Caco-2 (cell line): ENCODE data around the gene LYST. TPM values are rescaled to one million over a fixed set of nuclear protein-coding genes. Genes with fewer than 3 reads are reported as not detected.

Experiments
- BruUV-seq: library from RNA; stranded (reverse); fragments of 400-500 nt; replicated peaks from 2 replicates; lab custom pipeline; 2021; lab: Mats Ljungman, UMichigan
- CTCF ChIA-PET: fragments of 300-600 bp; sonication (Branson Sonifier 250); formaldehyde crosslinking; loops from one replicate; lab custom pipeline; 2022; ENCODE audit warnings: antibody characterized with exemption; lab: Charles Lee
- POLR2A ChIA-PET: fragments of 300-600 bp; sonication (Branson Sonifier 250); formaldehyde crosslinking; loops from one replicate; lab custom pipeline; 2022; ENCODE audit warnings: antibody characterized with exemption; lab: Charles Lee
- DNase-seq, 2 experiments: peaks; one replicate each; pipeline versions ENCODE4 v3.0.0 to v3.0.0-alpha.2; 2020 to 2022
- H3K27me3 ChIP-seq: replicated peaks from 2 replicates; pipeline ENCODE4 v1.6.0; 2011; ENCODE audit warnings: low read length; ENCODE audit not compliant: control insufficient read depth, insufficient read depth
- H3K36me3 ChIP-seq: 2 replicates; pipeline ENCODE4 v1.5.1; 2011; ENCODE audit warnings: low read length; ENCODE audit not compliant: control insufficient read depth, insufficient read depth
- H3K4me1 ChIP-seq: fragments of 250-450 bp; sonication (Bioruptor Pico); 2 replicates; pipeline ENCODE4 v1.5.1; 2020; ENCODE audit warnings: mild to moderate bottlenecking
- H3K4me3 ChIP-seq: 2 replicates; pipeline ENCODE4 v1.5.1; 2011; ENCODE audit warnings: low read depth, mild to moderate bottlenecking, control low read depth, low read length
- H3K9me3 ChIP-seq: fragments of 250-450 bp; sonication (Bioruptor Pico); 2 replicates; pipeline ENCODE4 v1.5.1; 2020; ENCODE audit warnings: mild to moderate bottlenecking, moderate library complexity
- H3K27ac Mint-ChIP-seq: one replicate; pipeline ENCODE4 v1.8.0; 2022; ENCODE audit warnings: mixed read lengths; ENCODE audit not compliant: unreplicated experiment
- H3K27me3 Mint-ChIP-seq: one replicate; pipeline ENCODE4 v1.8.0; 2022; ENCODE audit warnings: mixed read lengths; ENCODE audit not compliant: insufficient read depth, unreplicated experiment
- H3K36me3 Mint-ChIP-seq: one replicate; pipeline ENCODE4 v1.8.0; 2022; ENCODE audit warnings: mild to moderate bottlenecking, mixed read lengths; ENCODE audit not compliant: insufficient read depth, unreplicated experiment
- H3K4me1 Mint-ChIP-seq: one replicate; pipeline ENCODE4 v1.8.0; 2022; ENCODE audit warnings: low read depth, mixed read lengths; ENCODE audit not compliant: unreplicated experiment
- H3K4me3 Mint-ChIP-seq: one replicate; pipeline ENCODE4 v1.8.0; 2022; ENCODE audit warnings: mild to moderate bottlenecking, moderate library complexity, mixed read lengths; ENCODE audit not compliant: unreplicated experiment
- H3K9me3 Mint-ChIP-seq: one replicate; pipeline ENCODE4 v1.8.0; 2022; ENCODE audit warnings: mixed read lengths; ENCODE audit not compliant: unreplicated experiment
- intact Hi-C: fragments of 100-400 bp; cut with micrococcal nuclease; formaldehyde crosslinking; loops from one replicate; pipeline ENCODE4 v1.10.0; 2022; ENCODE audit not compliant: unreplicated experiment
- total RNA-seq: library from RNA; stranded (reverse); gene quantifications from 2 replicates; pipeline ENCODE4 v1.2.3, GENCODE V29; 2022
- TF ChIP-seq, protein P1 (sequence below), 2 experiments: fragments of 200-600 bp in 1 of 2; IDR thresholded peaks; 1 replicate in 1 of 2; 2 replicates in 1 of 2; pipeline versions ENCODE4 v1.5.1 to v1.8.0; 2011 to 2022; ENCODE audit warnings: antibody characterized with exemption in 1 of 2, control low read depth in 1 of 2, inconsistent platforms in 1 of 2, low read depth in 1 of 2, low read length in 1 of 2, mild to moderate bottlenecking in 1 of 2, moderate library complexity in 1 of 2; ENCODE audit not compliant: insufficient read depth in 1 of 2, severe bottlenecking in 1 of 2, unreplicated experiment in 1 of 2

LYST gene
- total RNA-seq, 1 experiment from 2014 or later, result 5.6 TPM

DNA sequence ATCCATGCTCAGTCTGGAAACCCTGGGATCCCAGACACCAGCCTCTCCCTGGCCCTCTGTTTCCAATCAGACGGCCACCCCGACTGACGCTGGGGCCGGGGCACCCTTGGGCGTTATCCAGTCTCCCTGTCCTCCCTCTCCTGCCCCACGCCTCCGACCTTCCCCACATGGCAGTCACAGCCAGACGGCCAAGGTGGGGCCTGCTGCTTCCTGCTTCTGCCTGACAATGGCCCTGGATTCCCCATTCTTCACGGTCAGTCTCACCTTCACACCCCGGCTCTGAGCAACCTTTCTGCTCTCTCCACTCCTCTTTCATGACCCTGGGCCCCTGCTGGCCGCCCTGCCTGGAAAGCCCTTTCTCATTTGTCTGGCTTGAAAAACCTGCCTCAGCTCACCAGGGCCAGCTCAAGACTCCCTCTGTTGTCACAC, 223.7 kb downstream of the LYST start:
- Mint-ChIP-seq H3K4me1 (peaks cover 7% of the 10 kb centered on the region), H3K9me3 (no peaks in the 10 kb centered on the region), H3K27ac (no peak overlapping the region), H3K36me3 (peaks cover 10% of the 10 kb centered on the region), H3K27me3 (no peaks in the 10 kb centered on the region), H3K4me3 (no peak overlapping the region)
- TF ChIP-seq, protein P1, sequence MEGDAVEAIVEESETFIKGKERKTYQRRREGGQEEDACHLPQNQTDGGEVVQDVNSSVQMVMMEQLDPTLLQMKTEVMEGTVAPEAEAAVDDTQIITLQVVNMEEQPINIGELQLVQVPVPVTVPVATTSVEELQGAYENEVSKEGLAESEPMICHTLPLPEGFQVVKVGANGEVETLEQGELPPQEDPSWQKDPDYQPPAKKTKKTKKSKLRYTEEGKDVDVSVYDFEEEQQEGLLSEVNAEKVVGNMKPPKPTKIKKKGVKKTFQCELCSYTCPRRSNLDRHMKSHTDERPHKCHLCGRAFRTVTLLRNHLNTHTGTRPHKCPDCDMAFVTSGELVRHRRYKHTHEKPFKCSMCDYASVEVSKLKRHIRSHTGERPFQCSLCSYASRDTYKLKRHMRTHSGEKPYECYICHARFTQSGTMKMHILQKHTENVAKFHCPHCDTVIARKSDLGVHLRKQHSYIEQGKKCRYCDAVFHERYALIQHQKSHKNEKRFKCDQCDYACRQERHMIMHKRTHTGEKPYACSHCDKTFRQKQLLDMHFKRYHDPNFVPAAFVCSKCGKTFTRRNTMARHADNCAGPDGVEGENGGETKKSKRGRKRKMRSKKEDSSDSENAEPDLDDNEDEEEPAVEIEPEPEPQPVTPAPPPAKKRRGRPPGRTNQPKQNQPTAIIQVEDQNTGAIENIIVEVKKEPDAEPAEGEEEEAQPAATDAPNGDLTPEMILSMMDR (IDR thresholded peaks at IDR 0.05; ENCODE audit: insufficient read depth in 1 of 2, low read depth in 1 of 2, low read length in 1 of 2, severe bottlenecking in 1 of 2, unreplicated experiment in 1 of 2), result no peak
- Histone ChIP-seq H3K4me1 (peaks cover 5% of the 10 kb centered on the region; the same call in 1 of the 2 replicates), H3K27me3 (no peaks in the 10 kb centered on the region), H3K4me3 (no peak overlapping the region), H3K36me3 (no peaks in the 10 kb centered on the region), H3K9me3 (no peaks in the 10 kb centered on the region)
- no peak for DNase-seq
- ChIA-PET POLR2A (no interaction called here), CTCF (no interaction called here)
- no TSS peak for BruUV-seq
- intact Hi-C loops, result loop anchor here (10.0 kb wide), 1 partner anchor 202 kb away; no protein-coding TSS in a partner anchor

DNA sequence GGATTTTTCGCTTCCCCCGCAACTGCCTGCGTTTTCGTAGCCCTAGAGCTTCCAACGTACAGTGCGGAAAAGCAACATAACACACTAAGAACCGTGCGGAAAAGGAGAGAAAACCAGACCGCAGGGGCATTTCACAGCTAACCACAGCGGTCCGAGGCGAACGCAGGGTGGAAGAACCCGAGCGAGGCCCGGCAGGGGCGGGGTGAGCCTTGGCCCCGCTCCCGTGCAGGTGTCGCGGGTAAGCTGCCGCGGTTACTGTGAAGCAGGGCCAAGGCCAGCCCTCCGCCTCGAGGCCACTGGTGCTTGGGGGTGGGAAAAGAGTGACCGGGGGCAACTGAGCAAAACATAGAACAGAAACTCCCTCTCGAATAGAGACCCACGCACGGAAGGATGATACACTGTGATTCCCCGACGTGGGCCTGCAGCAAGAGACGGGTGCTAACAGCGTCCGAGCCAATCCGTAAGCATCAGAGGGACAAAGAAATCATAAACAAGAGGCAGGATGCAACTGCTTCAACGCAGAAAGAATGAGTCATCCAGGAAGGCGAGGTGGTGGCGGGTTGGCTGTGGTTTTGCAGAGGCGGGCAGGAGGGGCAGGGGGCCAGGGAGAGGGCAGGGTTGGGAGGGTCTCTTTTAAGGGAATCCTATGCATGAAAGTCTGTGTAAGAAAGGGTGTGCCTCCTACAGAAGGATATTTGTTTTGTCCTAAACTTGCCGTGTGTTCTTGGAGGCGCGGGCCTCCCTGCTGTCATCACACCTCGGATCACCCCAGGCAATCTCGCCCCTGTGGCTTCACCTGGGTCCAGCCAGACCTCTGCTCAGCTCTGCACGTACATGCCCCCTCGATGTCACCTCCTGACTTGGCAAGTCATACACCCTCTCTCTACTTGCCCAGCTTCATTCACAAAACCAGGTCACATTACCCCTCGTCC, 224.4 kb downstream of the LYST start:
- H3K27me3 Mint-ChIP-seq, result no peaks in the 10 kb centered on the region
- Histone ChIP-seq H3K36me3 (no peaks in the 10 kb centered on the region), H3K4me1 (peaks cover under 1% of the 10 kb centered on the region; the same call in 1 of the 2 replicates), H3K27me3 (no peaks in the 10 kb centered on the region), H3K9me3 (no peaks in the 10 kb centered on the region), H3K4me3 (no peak overlapping the region)
- no peak overlapping the region for H3K4me3 Mint-ChIP-seq
- intact Hi-C loops, result loop anchor here (10.0 kb wide), 1 partner anchor 203 kb away; no protein-coding TSS in a partner anchor
- CTCF ChIA-PET, result no interaction called here
- TF ChIP-seq, protein P1 (IDR thresholded peaks at IDR 0.05; ENCODE audit: insufficient read depth in 1 of 2, low read depth in 1 of 2, low read length in 1 of 2, severe bottlenecking in 1 of 2, unreplicated experiment in 1 of 2), result no peak
- POLR2A ChIA-PET, result no interaction called here
- H3K9me3 Mint-ChIP-seq, result no peaks in the 10 kb centered on the region
- H3K27ac Mint-ChIP-seq, result no peak overlapping the region
- BruUV-seq, result no TSS peak
- peaks cover 7% of the 10 kb centered on the region for H3K4me1 Mint-ChIP-seq
- DNase-seq, result no peak
- peaks cover 10% of the 10 kb centered on the region for H3K36me3 Mint-ChIP-seq

DNA sequence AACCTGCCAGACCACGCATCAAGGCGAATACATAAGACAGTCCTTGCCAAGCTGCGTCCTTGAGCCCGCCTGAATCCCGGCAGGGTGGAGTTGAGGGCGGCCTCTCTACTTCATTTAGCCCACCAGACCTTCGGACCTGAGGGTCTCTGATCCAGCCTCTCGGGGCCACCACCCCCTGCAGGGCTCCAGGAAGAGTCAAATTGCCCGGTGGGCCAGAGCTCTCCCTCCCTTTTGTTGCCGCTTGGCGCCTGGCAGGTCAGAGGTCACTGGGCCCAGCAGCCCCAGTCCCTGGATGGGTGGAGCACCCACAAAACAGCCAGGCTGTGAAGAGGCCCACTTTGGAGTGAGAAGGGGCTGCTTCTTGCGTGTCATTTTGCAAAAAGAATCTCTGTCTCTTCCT, 226.1 kb downstream of the LYST start:
- no peaks in the 10 kb centered on the region for H3K27me3 Mint-ChIP-seq

More for the DNA sequence above, 226.1 kb downstream of the LYST start:
- H3K4me1 ChIP-seq, result no peaks in the 10 kb centered on the region
- no peaks in the 10 kb centered on the region for H3K9me3 ChIP-seq
- H3K36me3 Mint-ChIP-seq, result peaks cover 10% of the 10 kb centered on the region
- ChIA-PET CTCF (no interaction called here), POLR2A (no interaction called here)
- peaks cover 7% of the 10 kb centered on the region for H3K4me1 Mint-ChIP-seq
- intact Hi-C loops, result loop anchor here (10.0 kb wide), 1 partner anchor 204 kb away; no protein-coding TSS in a partner anchor
- no peak for DNase-seq
- no peaks in the 10 kb centered on the region for H3K9me3 Mint-ChIP-seq
- H3K27me3 ChIP-seq, result no peaks in the 10 kb centered on the region
- no peaks in the 10 kb centered on the region for H3K36me3 ChIP-seq
- no peak overlapping the region for H3K27ac Mint-ChIP-seq
- TF ChIP-seq, protein P1 (IDR thresholded peaks at IDR 0.05; ENCODE audit: insufficient read depth in 1 of 2, low read depth in 1 of 2, low read length in 1 of 2, severe bottlenecking in 1 of 2, unreplicated experiment in 1 of 2), result no peak
- H3K4me3 ChIP-seq, result no peak overlapping the region
- no peak overlapping the region for H3K4me3 Mint-ChIP-seq
- no TSS peak for BruUV-seq
